Endothelial cell of umbilical vein (primary cell): ENCODE results near the gene PUDP. TPM values are rescaled to one million over a fixed set of nuclear protein-coding genes. Genes with fewer than 3 reads are reported as not detected.
"Not testable (repeated sequence)": the region's sequence is repeated elsewhere in the genome, so short reads cannot be mapped to it uniquely, and the experiment has no call there.

Experiments used
- BruUV-seq: library from RNA; stranded (reverse); fragments of 400-500 nt; replicated peaks from 2 replicates; lab custom pipeline; 2021; lab: Mats Ljungman, UMichigan
- CTCF ChIA-PET: fragments of 300-600, 350-600 bp; sonication (Branson Sonifier 250); formaldehyde crosslinking; loops from one replicate; lab custom pipeline; 2021; ENCODE audit warnings: antibody characterized with exemption, inconsistent platforms; lab: Charles Lee
- POLR2A ChIA-PET: fragments of 300-600, 350-600 bp; sonication (Branson Sonifier 250); formaldehyde crosslinking; loops from one replicate; lab custom pipeline; 2021; ENCODE audit warnings: antibody characterized with exemption, inconsistent platforms; lab: Charles Lee
- DNase-seq: peaks from one replicate; pipeline ENCODE4 v3.0.0-alpha.2; 2011; ENCODE audit warnings: low read depth, low spot score
- FAIRE-seq: peaks from 2 replicates; lab custom pipeline; 2011; peaks lifted over from hg19 to GRCh38; lab: Jason Lieb, UNC
- H2AFZ ChIP-seq: 2 replicates; pipeline ENCODE4 v1.6.0; 2012; ENCODE audit warnings: low read depth, low read length, control low read depth, inconsistent platforms
- H3K27ac ChIP-seq: 2 replicates; pipeline ENCODE4 v1.5.1; 2011; ENCODE audit warnings: low read depth, mild to moderate bottlenecking, control low read depth, low read length, moderate library complexity; ENCODE audit not compliant: insufficient read depth
- H3K27me3 ChIP-seq, 2 experiments: 2 replicates each; pipeline versions ENCODE4 v1.6.0 to v1.6.1; 2011; ENCODE audit warnings: low read length in 2 of 2, mixed read lengths in 1 of 2; ENCODE audit not compliant: control insufficient read depth in 2 of 2, insufficient read depth in 2 of 2
- H3K36me3 ChIP-seq, 2 experiments: 2 replicates in 1 of 2; 3 replicates in 1 of 2; pipeline ENCODE4 v1.5.1; 2011; ENCODE audit warnings: low read length in 2 of 2, mild to moderate bottlenecking in 1 of 2, moderate library complexity in 1 of 2; ENCODE audit not compliant: control insufficient read depth in 2 of 2, insufficient read depth in 2 of 2; ENCODE audit errors: extremely low read depth in 1 of 2
- H3K4me1 ChIP-seq: 3 replicates; pipeline ENCODE4 v1.5.1; 2011; ENCODE audit warnings: mild to moderate bottlenecking, low read length; ENCODE audit not compliant: control insufficient read depth, insufficient read depth; ENCODE audit errors: extremely low read depth
- H3K4me2 ChIP-seq: 2 replicates; pipeline ENCODE4 v1.6.1; 2011; ENCODE audit warnings: low read length, control low read depth, mixed read lengths; ENCODE audit not compliant: insufficient read depth
- H3K4me3 ChIP-seq, 3 experiments: fragments of 200-600 bp in 1 of 3; sonication (generic), shearing (Covaris generic) in 1 of 3; replicated peaks in 1 of 3; 2 replicates each; pipeline ENCODE4 v1.5.1; 2011 to 2016; ENCODE audit warnings: control low read depth in 3 of 3, low read length in 3 of 3, mild to moderate bottlenecking in 2 of 3, inconsistent platforms in 1 of 3, low read depth in 1 of 3, moderate library complexity in 1 of 3; ENCODE audit not compliant: insufficient read depth in 1 of 3
- H3K79me2 ChIP-seq: 2 replicates; pipeline ENCODE4 v1.6.0; 2012; ENCODE audit warnings: low read length, inconsistent platforms; ENCODE audit not compliant: control insufficient read depth, insufficient read depth
- H3K9ac ChIP-seq: replicated peaks from 2 replicates; pipeline ENCODE3; 2011; ENCODE audit warnings: low read length, control low read depth; ENCODE audit not compliant: insufficient read depth; ENCODE audit errors: extremely low read depth
- H3K9me1 ChIP-seq: replicated peaks from 3 replicates; pipeline ENCODE4 v1.6.0; 2011; ENCODE audit warnings: mild to moderate bottlenecking, low read length; ENCODE audit not compliant: control insufficient read depth, insufficient read depth; ENCODE audit errors: extremely low read depth
- H3K9me3 ChIP-seq: replicated peaks from 2 replicates; pipeline ENCODE4 v1.5.1; 2012; ENCODE audit warnings: low read length, inconsistent platforms; ENCODE audit not compliant: control insufficient read depth, insufficient read depth
- H4K20me1 ChIP-seq: replicated peaks from 2 replicates; pipeline ENCODE3; 2011; ENCODE audit warnings: mild to moderate bottlenecking, low read length; ENCODE audit not compliant: control insufficient read depth, insufficient read depth; ENCODE audit errors: extremely low read depth
- dilution Hi-C: fragments of 300-500 bp; cut with MboI; formaldehyde crosslinking; loops from one replicate; pipeline ENCODE4 v1.15.0; 2019; ENCODE audit warnings: low sequenced_read_pairs; ENCODE audit not compliant: extremely low pct_ligation_motif_present
- intact Hi-C: fragments of 100-400 bp; cut with micrococcal nuclease; formaldehyde crosslinking; loops from one replicate; pipeline ENCODE4 v1.10.0; 2022
- microRNA-seq: library from miRNA; unstranded; fragments of <30 nt; microRNA quantifications from one replicate; pipeline ENCODE4 v1.2.0, GENCODE V29; 2021; ENCODE audit warnings: borderline number of aligned reads, borderline replicate concordance
- polyA plus RNA-seq, 4 experiments: library from polyadenylated mRNA; depleted of rRNA in 3 of 4; stranded (reverse) in 3 of 4; unstranded in 1 of 4; fragments of >200 nt; gene quantifications; 2 replicates each; pipeline versions ENCODE4 v1.2.1 to v1.2.3, GENCODE V29; 2011 to 2012; ENCODE audit warnings: missing spikeins in 1 of 4
- small RNA-seq: library from RNA; depleted of rRNA; stranded (forward); fragments of <200 nt; gene quantifications from one replicate; pipeline ENCODE3, GENCODE V24; 2012; ENCODE audit warnings: low replicate concordance, low read depth; ENCODE audit not compliant: insufficient read depth, insufficient read length
- total RNA-seq: library from RNA; stranded (reverse); gene quantifications from 2 replicates; pipeline ENCODE4 v1.2.3, GENCODE V29; 2021

PUDP gene
- total and polyA plus RNA-seq, 2 donors (not counting 3 experiments of a cell fraction or from before 2014, with no cell fraction given): 17.3 to 22.5 TPM

- intact Hi-C loops, dilution Hi-C loops, POLR2A ChIA-PET, H3K4me1 ChIP-seq, H3K9me1 ChIP-seq, BruUV-seq, H3K79me2 ChIP-seq, CTCF ChIA-PET, H4K20me1 ChIP-seq, H3K27me3 ChIP-seq, H3K4me3 ChIP-seq, FAIRE-seq, H3K4me2 ChIP-seq, H2AFZ ChIP-seq, H3K9me3 ChIP-seq, DNase-seq, H3K36me3 ChIP-seq, H3K27ac ChIP-seq, H3K9ac ChIP-seq: not testable (repeated sequence)
Measured at GRCh38 chrX:7007328-7007727, 140.6 kb downstream of the PUDP start.

Small RNA genes lying within 50 kb of the gene (microRNA-seq; reads per million reads assigned to microRNA genes)
- not detected for gene MIR4767

Small RNA genes lying within 50 kb of the gene (small RNA-seq; reads per million reads assigned to genes)
- not detected for gene MIR4767

Other genes with a start within 250 kb of the PUDP start
- 3.6 and 4.9 TPM in 2 replicates for gene STS, start 441 bp downstream of the PUDP start, total RNA-seq
- 2.1 TPM in 2 replicates for gene STS, start 441 bp downstream of the PUDP start, polyA plus RNA-seq